Ammon's horn (tissue), 1 donor: Measurements from ENCODE around the gene KDM4B.
"Not testable (repeated sequence)": the region's sequence is repeated elsewhere in the genome, so short reads cannot be mapped to it uniquely, and the experiment has no call there.

Experiments used
- DNase-seq: peaks from one replicate; pipeline ENCODE4 v3.0.0-alpha.2; 2016; ENCODE audit warnings: low spot score

KDM4B gene

GRCh38 chr19:5013761-5014160 lies 44.8 kb downstream of the KDM4B start:
- DNase-seq = no peak

GRCh38 chr19:5014941-5015340 lies 46.0 kb downstream of the KDM4B start:
- DNase-seq = no peak

GRCh38 chr19:5016268-5016667 lies 47.4 kb downstream of the KDM4B start:
- DNase-seq = no peak

DNA sequence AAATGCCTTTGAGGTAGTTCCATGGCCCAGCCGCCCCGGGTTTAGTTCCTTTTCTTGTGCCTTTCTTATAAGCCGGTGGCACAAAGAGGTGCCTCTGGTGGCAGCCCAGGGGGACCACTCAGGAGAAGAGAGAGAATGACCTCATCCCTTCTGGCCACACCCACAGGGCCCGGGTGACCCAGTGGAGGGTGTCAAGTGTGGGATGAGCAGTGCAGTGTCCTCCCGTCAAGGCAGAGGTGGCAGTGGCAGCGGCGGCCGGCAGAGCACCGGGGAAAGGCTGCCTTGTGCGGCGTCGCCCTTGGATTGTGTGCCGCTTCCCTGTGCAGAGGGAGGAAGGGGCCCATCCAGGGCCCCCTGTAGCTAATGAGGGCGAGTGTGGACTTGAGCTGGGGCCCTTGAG lies 47.9 kb downstream of the KDM4B start:
- no peak for DNase-seq

- no peak for DNase-seq
Measured at GRCh38 chr19:5017235-5017634, 48.3 kb downstream of the KDM4B start.

GRCh38 chr19:5018224-5019015 lies 49.5 kb downstream of the KDM4B start:
- DNase-seq = no peak

- no peak for DNase-seq
Measured at GRCh38 chr19:5020368-5020767, 51.5 kb downstream of the KDM4B start.

GRCh38 chr19:5021046-5021445 lies 52.1 kb downstream of the KDM4B start:
- DNase-seq = no peak

- no peak for DNase-seq
Measured at GRCh38 chr19:5022066-5022860, 53.4 kb downstream of the KDM4B start.

- peak; percentile 56 for DNase-seq
Measured at GRCh38 chr19:5023128-5023571, 54.2 kb downstream of the KDM4B start.

GRCh38 chr19:5024282-5024681 lies 55.4 kb downstream of the KDM4B start:
- DNase-seq = no peak

DNA sequence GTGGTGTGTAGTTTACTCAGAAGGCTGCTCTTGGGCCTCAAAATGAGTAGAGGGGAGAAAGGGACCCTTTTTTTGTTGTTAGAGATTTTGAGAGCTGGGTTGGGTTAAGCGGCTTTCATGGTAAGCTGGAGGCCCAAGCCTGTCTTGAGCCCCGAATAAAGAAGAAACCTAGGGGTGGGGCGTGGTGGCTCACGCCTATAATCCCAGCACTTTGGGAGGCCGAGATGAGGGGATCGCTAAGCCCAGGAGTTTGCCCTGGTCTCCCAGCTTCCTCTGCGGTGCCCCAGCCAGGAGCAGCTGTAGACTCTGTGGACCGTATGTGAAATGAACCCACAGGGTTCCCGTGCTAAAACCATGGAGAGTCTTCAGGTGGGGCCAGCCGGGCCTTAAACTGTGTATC lies 56.1 kb downstream of the KDM4B start:
- no peak for DNase-seq

- DNase-seq = no peak
Measured at GRCh38 chr19:5026706-5027273, 57.9 kb downstream of the KDM4B start.

DNA sequence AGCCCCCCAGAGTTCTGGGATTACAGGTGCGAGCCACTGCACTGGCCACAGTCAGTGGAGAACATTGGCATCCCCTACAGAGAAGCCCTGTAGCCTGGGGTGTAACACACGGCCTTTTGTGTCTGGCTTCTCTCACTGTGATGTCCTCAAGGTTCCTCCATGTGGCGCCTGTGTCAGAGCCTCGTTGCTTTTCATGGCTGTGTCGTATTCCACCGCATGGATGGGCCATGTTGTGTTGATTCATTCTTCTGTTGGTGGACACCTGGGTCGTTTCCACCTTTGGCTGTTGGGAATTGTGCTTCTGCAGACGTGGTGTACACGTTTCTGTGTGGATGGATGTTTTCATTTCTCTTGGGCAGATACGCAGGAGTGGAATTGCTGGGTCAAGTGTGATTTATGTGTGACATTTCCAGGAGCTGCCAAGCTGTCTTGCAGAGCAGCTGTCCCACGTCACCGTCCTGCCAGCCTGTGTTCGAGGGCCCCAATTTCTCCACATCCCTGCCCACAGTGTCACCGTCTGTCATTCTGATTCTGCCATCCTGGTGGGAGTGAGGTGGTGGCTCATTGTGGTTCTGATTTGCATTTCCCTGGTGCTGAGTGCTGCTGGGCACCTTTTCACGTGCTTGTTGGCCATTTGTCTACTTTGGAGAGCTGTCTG lies 59.4 kb downstream of the KDM4B start:
- no peak for DNase-seq

- DNase-seq = not testable (repeated sequence)
Measured at GRCh38 chr19:5029596-5029995, 60.7 kb downstream of the KDM4B start.

GRCh38 chr19:5030136-5030820 lies 61.4 kb downstream of the KDM4B start:
- DNase-seq = no peak

GRCh38 chr19:5030822-5031221 lies 61.9 kb downstream of the KDM4B start:
- no peak for DNase-seq

- peak; percentile 88 for DNase-seq
Measured at GRCh38 chr19:5031231-5032100, 62.6 kb downstream of the KDM4B start.

- DNase-seq = no peak
Measured at GRCh38 chr19:5032101-5032967, 63.4 kb downstream of the KDM4B start.
